ENCODE results near the gene GFOD1.
"Not testable (repeated sequence)": the region's sequence is repeated elsewhere in the genome, so short reads cannot be mapped to it uniquely, and the experiment has no call there.

The GFOD1 gene

GRCh38 chr6:13443978-13444377 lies 43.4 kb downstream of the GFOD1 start:
- DNase-seq (ENCODE audit: low read depth in 2 of 2): not testable (repeated sequence)

DNA sequence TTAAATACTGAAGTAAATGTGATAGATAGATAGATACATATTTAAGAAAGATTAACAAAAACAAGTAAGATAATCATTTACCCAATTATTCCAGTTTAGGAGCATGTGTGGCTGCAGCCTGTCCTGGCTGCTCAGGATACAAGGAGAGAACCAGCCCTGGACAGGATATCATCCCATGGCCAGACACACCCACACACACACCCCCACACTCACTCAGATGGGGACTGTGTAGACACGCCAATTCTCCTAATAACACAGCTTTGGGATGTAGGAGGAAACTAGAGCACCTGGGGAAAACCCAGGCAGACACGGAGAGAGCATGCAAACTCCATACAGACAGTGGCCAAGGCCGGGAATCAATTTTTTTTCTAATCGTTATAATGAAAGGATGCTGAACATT lies 45.6 kb downstream of the GFOD1 start:
- no peak for DNase-seq (ENCODE audit: low read depth in 2 of 2)

DNA sequence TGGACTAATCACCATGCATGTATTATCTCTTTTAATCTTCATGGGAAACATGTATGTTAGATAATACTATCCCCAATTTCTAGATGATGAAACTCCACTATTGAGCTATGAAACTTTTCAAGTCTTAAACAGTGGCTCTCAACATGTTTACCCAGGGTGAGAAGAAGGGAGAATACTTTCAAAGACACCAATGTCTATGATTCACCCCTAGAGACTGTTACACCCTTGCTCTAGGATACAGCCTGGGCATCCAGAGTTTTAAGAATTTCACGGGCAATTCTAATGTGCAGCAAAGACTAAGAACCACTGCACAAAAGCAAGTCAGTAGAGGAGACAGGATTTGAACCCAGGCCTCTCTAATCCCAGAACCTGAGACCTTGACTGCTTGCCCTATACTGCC lies 47.8 kb downstream of the GFOD1 start:
- no peak for DNase-seq (ENCODE audit: low read depth in 2 of 2)

- no peak for DNase-seq (ENCODE audit: low read depth in 2 of 2)
Observed at GRCh38 chr6:13438126-13438525, 49.3 kb downstream of the GFOD1 start.

DNA sequence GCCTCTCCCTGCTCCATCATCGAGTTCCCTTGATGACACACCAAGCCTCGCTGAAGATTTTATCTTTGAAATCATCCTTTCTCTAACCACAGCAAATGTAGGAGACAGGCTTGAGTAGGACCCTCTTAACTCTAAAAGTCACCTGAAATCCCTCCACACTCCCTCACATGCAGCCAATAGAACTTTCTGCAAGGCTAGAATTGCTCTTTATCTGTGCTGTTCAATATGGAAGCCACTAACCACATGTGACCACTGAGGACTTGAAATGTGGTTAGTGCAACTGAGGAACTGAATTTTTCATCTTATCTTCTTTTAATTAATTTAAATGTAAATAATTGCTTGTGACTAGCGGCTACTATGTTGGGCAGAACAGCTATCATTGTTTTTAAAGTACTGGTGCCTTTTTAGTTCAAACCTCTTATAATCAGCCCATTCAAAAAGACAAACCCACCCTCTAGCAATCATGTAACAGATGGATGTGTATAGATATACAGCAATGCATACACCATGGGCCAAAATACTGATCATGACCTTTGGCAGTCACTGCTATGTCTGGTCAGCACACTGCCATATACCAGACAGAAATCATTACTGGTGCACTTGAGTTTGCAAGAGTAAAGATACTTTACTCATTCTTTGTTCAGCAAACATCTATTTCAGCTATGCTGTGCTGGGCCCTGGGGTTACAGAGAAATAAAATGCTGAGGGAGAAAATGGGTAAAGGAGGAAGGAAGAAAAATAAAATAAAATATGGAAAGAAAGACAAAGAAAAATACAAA lies 50.0 kb downstream of the GFOD1 start:
- no peak for DNase-seq (ENCODE audit: low read depth in 2 of 2)

GRCh38 chr6:13436399-13437217 lies 50.8 kb downstream of the GFOD1 start:
- no peak for DNase-seq (ENCODE audit: low read depth in 2 of 2)

DNA sequence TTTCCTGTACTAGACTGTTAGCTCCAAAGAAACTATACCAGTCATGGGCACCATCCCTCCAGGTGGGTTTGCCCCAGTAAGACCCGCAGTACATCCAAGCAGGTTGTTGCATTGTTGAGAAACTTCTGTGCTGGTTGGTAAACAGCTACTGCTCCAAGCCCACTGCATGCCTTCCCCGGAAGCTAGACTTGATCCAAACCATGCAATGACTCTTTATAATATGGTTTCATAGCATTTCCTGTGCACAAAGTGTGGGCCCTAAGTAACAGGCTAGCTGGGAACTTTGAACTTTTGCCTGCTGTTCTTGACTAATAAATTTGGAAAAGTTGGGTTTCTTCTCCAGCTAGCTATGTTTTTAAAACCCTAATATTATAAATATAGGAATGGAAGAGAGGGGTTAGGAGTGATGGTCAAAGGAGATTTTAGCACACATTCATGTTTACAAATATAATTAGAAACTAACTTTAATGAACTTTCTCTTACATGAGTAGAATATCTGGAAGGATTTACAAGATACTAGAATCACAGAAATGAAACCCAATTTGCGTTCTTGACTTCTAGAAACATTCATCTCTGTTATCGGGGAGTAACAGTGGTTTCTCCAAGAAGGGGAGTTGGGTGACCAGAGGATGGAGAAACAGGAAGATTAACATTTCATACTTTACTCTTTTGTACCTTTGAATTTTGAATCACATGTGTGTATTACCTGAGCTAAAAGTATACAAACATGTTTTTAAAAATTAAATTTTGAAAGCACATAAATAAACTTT lies 51.7 kb downstream of the GFOD1 start:
- no peak for DNase-seq (ENCODE audit: low read depth in 2 of 2)

DNA sequence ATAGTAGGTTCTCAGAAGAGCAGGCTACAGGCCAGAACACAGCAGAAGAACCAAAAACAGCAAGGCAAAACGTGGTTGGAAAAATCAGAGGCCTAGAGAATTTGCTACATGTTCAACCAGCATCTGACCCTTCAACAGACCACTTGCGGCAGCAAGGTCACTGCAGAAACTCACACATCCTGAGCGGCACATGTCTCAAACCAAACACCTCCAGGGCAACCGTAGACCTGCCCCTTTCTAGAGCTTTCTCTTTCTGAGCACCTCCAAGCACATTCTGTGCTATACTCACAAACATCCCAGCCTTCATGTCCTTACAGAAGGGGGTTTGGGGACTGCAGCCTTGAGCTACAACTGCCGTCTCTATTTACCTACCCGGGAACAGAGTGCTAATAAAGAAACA lies 52.6 kb downstream of the GFOD1 start:
- DNase-seq (ENCODE audit: low read depth in 2 of 2): no peak

GRCh38 chr6:13434135-13434775 lies 53.1 kb downstream of the GFOD1 start:
- DNase-seq (ENCODE audit: low read depth in 2 of 2): not testable (repeated sequence)

DNA sequence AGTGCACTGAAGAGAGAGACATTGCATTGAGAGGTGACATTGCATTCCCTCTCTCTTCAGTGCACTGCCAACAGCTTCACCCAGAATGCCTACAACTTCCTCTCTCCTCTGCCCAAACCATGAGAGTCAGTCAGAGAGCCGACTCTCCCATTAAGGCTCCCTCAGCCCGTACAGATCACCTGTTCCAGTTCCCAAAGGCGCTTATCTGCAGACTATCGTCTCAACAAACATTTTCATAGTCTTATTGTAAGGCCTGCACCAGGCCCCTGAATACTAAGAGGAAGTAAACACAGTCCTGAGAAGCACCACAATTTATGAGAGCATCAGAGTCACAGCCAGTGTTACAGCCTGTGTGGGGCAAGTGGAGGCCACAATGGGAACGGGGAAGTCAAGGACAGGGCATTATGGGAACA lies 53.7 kb downstream of the GFOD1 start:
- no peak for DNase-seq (ENCODE audit: low read depth in 2 of 2)

DNA sequence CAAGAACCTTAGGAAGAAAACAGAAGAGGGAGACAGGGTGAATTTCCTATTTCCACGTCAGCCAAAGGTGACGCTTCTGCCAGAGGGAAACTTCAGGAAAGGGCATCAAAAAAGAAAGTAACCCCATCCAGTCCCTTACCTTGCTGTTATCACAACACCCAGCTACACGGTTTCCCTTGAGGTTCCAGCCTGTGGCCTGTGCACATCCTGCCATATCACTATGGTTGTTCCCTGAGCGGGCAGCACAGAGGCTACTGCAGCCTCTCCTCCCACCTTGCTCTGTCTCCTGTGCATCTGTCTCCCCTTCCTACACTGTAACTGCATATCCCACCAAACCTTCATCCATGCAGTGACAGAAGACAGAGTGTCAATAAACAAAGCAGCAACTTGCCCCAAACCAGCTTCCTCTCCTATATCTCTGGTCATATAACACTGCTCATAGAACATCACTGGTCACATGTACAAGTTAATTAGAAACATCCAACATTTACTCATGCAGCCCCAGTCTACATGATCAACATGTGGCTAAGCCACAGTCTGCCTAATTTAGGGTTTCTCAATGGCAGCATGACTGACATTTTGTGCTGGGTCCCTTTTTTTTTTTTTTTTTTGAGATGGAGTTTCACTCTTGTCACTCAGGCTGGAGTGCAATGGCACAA lies 54.7 kb downstream of the GFOD1 start:
- no peak for DNase-seq (ENCODE audit: low read depth in 2 of 2)

GRCh38 chr6:13431861-13432465 lies 55.4 kb downstream of the GFOD1 start:
- no peak for DNase-seq (ENCODE audit: low read depth in 2 of 2)

DNA sequence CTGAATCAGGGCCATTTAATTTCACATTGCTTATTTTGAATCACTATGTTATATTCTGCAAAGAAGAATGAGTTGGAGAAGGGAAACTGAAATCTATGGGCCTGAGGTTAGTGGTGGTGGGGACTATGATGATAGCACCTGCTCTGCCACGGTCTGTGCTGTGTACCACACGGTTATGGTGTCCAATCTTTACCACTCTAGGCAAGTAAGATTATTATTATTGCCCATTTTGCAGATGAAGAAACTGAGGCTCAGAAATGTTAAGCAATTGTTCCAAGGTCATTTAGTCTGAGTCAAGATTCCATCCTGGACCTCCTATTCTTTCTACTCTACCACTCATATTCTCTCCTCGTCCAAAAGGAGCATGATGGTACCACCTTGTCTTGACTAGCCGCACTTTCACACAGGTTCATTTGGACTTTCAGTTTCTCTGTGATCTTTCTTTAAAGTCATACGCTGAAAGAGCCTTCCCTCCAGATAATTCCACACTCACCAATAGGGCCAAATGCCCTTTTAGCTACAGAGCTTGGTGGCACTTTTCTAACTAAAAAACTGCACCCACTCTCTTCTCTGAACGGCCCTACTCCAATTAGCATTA lies 56.2 kb downstream of the GFOD1 start:
- no peak for DNase-seq (ENCODE audit: low read depth in 2 of 2)

GRCh38 chr6:13429406-13429753 lies 58.0 kb downstream of the GFOD1 start:
- no peak for DNase-seq (ENCODE audit: low read depth in 2 of 2)

GRCh38 chr6:13428583-13429405 lies 58.6 kb downstream of the GFOD1 start:
- DNase-seq (ENCODE audit: low read depth in 2 of 2): no peak

GRCh38 chr6:13427801-13428582 lies 59.4 kb downstream of the GFOD1 start:
- DNase-seq (ENCODE audit: low read depth in 2 of 2): no peak

DNA sequence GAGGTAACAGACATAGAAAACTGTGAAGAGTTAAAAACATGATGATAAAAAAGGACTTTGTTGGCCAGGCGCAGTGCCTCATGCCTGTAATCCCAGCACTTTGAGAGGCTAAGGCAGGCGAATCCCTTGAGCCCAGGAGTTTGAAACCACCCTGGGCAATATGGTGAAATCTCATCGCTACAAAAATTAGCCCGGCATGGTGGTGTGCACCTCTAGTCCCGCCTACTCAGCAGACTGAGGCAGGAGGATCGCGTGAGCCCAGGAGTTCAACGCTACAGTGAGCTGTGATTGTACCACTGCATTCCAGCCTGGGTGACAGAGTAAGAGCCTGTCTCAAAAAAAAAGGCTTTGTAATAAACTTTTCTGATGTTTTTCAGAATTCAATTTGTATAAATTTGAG lies 60.1 kb downstream of the GFOD1 start:
- DNase-seq (ENCODE audit: low read depth in 2 of 2): no peak

DNA sequence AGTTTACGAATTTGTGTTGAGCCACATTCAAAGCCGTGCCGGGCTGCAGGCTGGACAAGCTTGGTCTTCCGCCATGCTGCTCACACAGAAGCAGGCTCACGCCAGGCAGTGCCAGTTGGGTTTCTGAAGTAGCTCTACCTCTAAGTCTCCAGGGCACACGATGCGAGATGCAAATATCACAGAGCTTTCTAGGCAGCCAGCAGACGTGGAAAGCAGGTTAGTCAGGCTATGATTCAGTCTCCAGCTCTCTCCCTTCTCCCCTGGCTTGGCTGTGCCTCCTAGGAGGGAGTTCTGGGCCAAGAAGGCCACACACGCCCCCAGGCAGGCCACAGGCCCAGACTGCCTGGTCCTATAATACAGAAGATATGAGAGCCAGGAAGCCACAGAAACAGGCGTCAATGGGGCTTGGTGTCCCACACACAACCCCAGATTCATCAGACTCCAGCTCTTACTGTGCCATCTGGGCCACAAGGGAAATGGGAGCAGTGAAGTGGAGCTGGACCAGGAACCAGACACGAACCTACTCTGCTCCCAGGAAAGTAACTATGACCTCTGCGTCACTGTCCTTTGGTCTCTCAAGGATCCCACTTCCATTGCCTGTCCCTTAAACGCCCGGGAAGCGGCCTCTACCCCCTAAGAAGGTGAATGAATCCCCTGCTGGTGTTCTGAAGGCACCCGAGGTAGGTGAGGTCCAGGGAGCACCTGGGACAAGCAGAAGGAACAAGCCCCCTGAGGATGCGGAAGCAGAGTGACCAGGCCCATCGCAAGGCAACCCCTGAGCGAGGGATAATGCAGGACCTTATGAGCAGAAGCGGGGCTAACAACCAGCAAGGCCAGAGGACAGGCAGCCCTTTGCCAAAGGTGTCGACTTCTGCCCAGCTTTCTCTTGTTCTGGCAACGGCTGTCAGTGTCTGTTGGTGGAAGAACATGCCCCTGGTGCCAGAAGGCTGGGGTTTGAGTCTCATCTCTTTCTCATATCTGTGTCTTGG lies 61.2 kb downstream of the GFOD1 start:
- no peak for DNase-seq (ENCODE audit: low read depth in 2 of 2)

All from fibroblast of skin of left quadriceps (primary cell).